Spleen (tissue), 11 donors: Measurements from ENCODE around the gene FAM13B. TPM values are rescaled to one million over a fixed set of nuclear protein-coding genes. Genes with fewer than 3 reads are reported as not detected.

Source experiments
- DNase-seq: peaks from one replicate; pipeline ENCODE4 v3.0.0-alpha.2; 2020
- H3K27ac ChIP-seq, 8 donors: fragments of 200-600 bp; sonication (generic) in 7 of 8; 1 replicate in 4 of 8; 2 replicates in 4 of 8; pipeline versions ENCODE4 v1.5.0 to v1.8.0; 2016 to 2021; ENCODE audit warnings: inconsistent platforms in 4 of 8, mild to moderate bottlenecking in 4 of 8, moderate library complexity in 1 of 8
- H3K27me3 ChIP-seq, 7 donors: fragments of 200-600 bp; sonication (generic) in 6 of 7; replicated peaks in 1 of 7; 1 replicate in 4 of 7; 2 replicates in 3 of 7; pipeline versions ENCODE4 v1.5.0 to v1.8.0; 2016 to 2021; ENCODE audit warnings: inconsistent platforms in 3 of 7, mild to moderate bottlenecking in 1 of 7
- H3K36me3 ChIP-seq, 6 donors: fragments of 200-600 bp; sonication (generic) in 5 of 6; 1 replicate in 4 of 6; 2 replicates in 2 of 6; pipeline versions ENCODE4 v1.5.0 to v1.8.0; 2016 to 2021; ENCODE audit warnings: inconsistent platforms in 2 of 6
- H3K4me1 ChIP-seq, 6 donors: fragments of 200-600 bp; sonication (generic) in 5 of 6; 1 replicate in 3 of 6; 2 replicates in 3 of 6; pipeline versions ENCODE4 v1.5.0 to v1.8.0; 2016 to 2021; ENCODE audit warnings: inconsistent platforms in 3 of 6
- H3K4me3 ChIP-seq, 8 donors: fragments of 200-600 bp; sonication (generic) in 7 of 8; 1 replicate in 4 of 8; 2 replicates in 4 of 8; pipeline versions ENCODE4 v1.5.0 to v1.8.0; 2016 to 2021; ENCODE audit warnings: inconsistent platforms in 4 of 8, mild to moderate bottlenecking in 4 of 8, moderate library complexity in 2 of 8
- H3K9me3 ChIP-seq, 8 donors: fragments of 200-600 bp; sonication (generic) in 7 of 8; 1 replicate in 4 of 8; 2 replicates in 4 of 8; pipeline versions ENCODE4 v1.5.0 to v1.8.0; 2016 to 2021; ENCODE audit warnings: inconsistent platforms in 4 of 8
- CTCF ChIP-seq, 11 experiments: fragments of 200-600 bp in 7 of 11; fragments of 450-650 bp in 4 of 11; sonication (generic) in 4 of 11; IDR thresholded peaks in 8 of 11; conservative IDR thresholded peaks in 3 of 11; 1 replicate in 7 of 11; 2 replicates in 4 of 11; pipeline versions ENCODE4 v1.4.0 to v1.8.0; 2016 to 2021; ENCODE audit warnings: antibody characterized with exemption in 11 of 11, inconsistent platforms in 4 of 11, mild to moderate bottlenecking in 1 of 11
- POLR2A ChIP-seq, 3 donors: fragments of 450-650 bp; IDR thresholded peaks; one replicate each; pipeline ENCODE4 v1.5.1; 2017; ENCODE audit warnings: antibody characterized with exemption in 3 of 3, mild to moderate bottlenecking in 1 of 3
- POLR2AphosphoS5 ChIP-seq, 3 donors: sonication (generic); formaldehyde crosslinking; IDR thresholded peaks; one replicate each; pipeline ENCODE4 v1.5.1; 2017; ENCODE audit warnings: antibody characterized with exemption in 3 of 3
- WGBS, 5 donors: extraction: QIAGEN DNeasy Blood & Tissue Kit in 3 of 5; methylation state at CpG; one replicate each; pipeline versions ENCODE4 v1.1.5 to v1.1.7; 2013 to 2018; 5-methylcytosine and 5-hydroxymethylcytosine counted together
- intact Hi-C: fragments of 100-400 bp; cut with DNase I; formaldehyde crosslinking; loops from one replicate; pipeline ENCODE4 v1.15.0; 2023; ENCODE audit warnings: low total_unique reads
- polyA plus RNA-seq, 3 donors: library from polyadenylated mRNA; stranded (reverse); fragments of 200-250 nt; gene quantifications; one replicate each; pipeline ENCODE4 v1.2.1, GENCODE V29; 2013
- total RNA-seq, 7 donors: library from RNA; depleted of rRNA in 3 of 7; stranded (reverse); fragments of >200 nt in 3 of 7; fragmentation: NEBNext Ultra II Directional in 4 of 7; extraction: Animal tissue kit (Norgen Biotek cat#: 25700) in 4 of 7; gene quantifications; one replicate each; pipeline versions ENCODE4 v1.1.0 to v1.2.1, GENCODE V29; 2016 to 2021
- donor health status: healthy with polysubstance abuse.
- donor health status: DM: no; HTN: no; CAD: no; lungs with moderate emphysema.
- donor health status: DM: no; HTN: no; CAD: no.
- donor health status: Bipolar disorder and iron deficiency.
- donor health status: healthy.
- donor health status: DM: no; HTN: no; CAD: no.
- donor health status: DM: yes; HTN: yes; CAD: no.

FAM13B gene
- total and polyA plus RNA-seq, 10 donors = 11.3 to 91.9 (median 66.4) TPM

GRCh38 chr5:137960819-137961218, 72.1 kb downstream of the FAM13B start:
- intact Hi-C loops = no loop called here
- 86 to 95% (median 92%) methylated on average over 3 of the region's 3 CpGs for WGBS, 5 donors
- no peaks in the 10 kb centered on the region for H3K4me1 ChIP-seq
- no peak overlapping the region for H3K27ac ChIP-seq
- peaks cover 2 to 98% (median 36%) of the 10 kb centered on the region in 6 donors for H3K36me3 ChIP-seq
- TF ChIP-seq CTCF (IDR thresholded peaks at IDR 0.05 in 8 of 11, conservative IDR thresholded peaks at IDR 0.05 in 3 of 11) (no peak), POLR2AphosphoS5 (IDR thresholded peaks at IDR 0.05) (no peak), POLR2A (IDR thresholded peaks at IDR 0.05) (no peak)
- DNase-seq = no peak
- no peaks in the 10 kb centered on the region for H3K27me3 ChIP-seq
- H3K9me3 ChIP-seq = no peaks in the 10 kb centered on the region
- H3K4me3 ChIP-seq = no peak overlapping the region

GRCh38 chr5:137960141-137960540, 72.7 kb downstream of the FAM13B start:
- H3K4me1 ChIP-seq = no peaks in the 10 kb centered on the region
- DNase-seq = no peak
- TF ChIP-seq CTCF (IDR thresholded peaks at IDR 0.05 in 8 of 11, conservative IDR thresholded peaks at IDR 0.05 in 3 of 11) (no peak), POLR2A (IDR thresholded peaks at IDR 0.05) (no peak), POLR2AphosphoS5 (IDR thresholded peaks at IDR 0.05) (no peak)
- no peak overlapping the region for H3K27ac ChIP-seq
- no peaks in the 10 kb centered on the region for H3K9me3 ChIP-seq
- H3K36me3 ChIP-seq = peaks cover 2 to 98% (median 34%) of the 10 kb centered on the region in 6 donors
- H3K27me3 ChIP-seq = no peaks in the 10 kb centered on the region
- no peak overlapping the region for H3K4me3 ChIP-seq
- WGBS, 5 donors = 90 to 97% (median 94%) methylated on average over 2 of the region's 2 CpGs
- intact Hi-C loops = no loop called here

GRCh38 chr5:137959488-137959887, 73.4 kb downstream of the FAM13B start:
- intact Hi-C loops = no loop called here

GRCh38 chr5:137957948-137958347, 74.9 kb downstream of the FAM13B start:
- Histone ChIP-seq H3K9me3 (no peaks in the 10 kb centered on the region), H3K27me3 (no peaks in the 10 kb centered on the region), H3K36me3 (peaks cover 2 to 98% (median 42%) of the 10 kb centered on the region in 6 donors), H3K4me1 (no peaks in the 10 kb centered on the region), H3K27ac (no peak overlapping the region), H3K4me3 (no peak overlapping the region)
- WGBS, 5 donors = 64 to 76% (median 68%) methylated on average over 1 of the region's 1 CpG
- intact Hi-C loops = no loop called here
- DNase-seq = no peak
- no peak for TF ChIP-seq POLR2A (IDR thresholded peaks at IDR 0.05)
- TF ChIP-seq CTCF (IDR thresholded peaks at IDR 0.05 in 8 of 11, conservative IDR thresholded peaks at IDR 0.05 in 3 of 11) = no peak
- TF ChIP-seq POLR2AphosphoS5 (IDR thresholded peaks at IDR 0.05) = no peak

More at GRCh38 chr5:137959488-137959887, 73.4 kb downstream of the FAM13B start:
- Histone ChIP-seq H3K4me1 (no peaks in the 10 kb centered on the region), H3K36me3 (peaks cover 0 to 98% (median 31%) of the 10 kb centered on the region in 6 donors), H3K27ac (no peak overlapping the region), H3K27me3 (no peaks in the 10 kb centered on the region), H3K4me3 (no peak overlapping the region), H3K9me3 (no peaks in the 10 kb centered on the region)
- TF ChIP-seq CTCF (IDR thresholded peaks at IDR 0.05 in 8 of 11, conservative IDR thresholded peaks at IDR 0.05 in 3 of 11) (no peak), POLR2A (IDR thresholded peaks at IDR 0.05) (no peak), POLR2AphosphoS5 (IDR thresholded peaks at IDR 0.05) (no peak)
- WGBS, 5 donors = 94 to 97% (median 95%) methylated on average over 4 of the region's 4 CpGs
- DNase-seq = no peak
